ENCODE data around the gene TLL1. TPM values are rescaled to one million over a fixed set of nuclear protein-coding genes. Genes with fewer than 3 reads are reported as not detected.

Gene TLL1
- total RNA-seq, 1 experiment from 2014 or later, result 0.41 TPM

DNA sequence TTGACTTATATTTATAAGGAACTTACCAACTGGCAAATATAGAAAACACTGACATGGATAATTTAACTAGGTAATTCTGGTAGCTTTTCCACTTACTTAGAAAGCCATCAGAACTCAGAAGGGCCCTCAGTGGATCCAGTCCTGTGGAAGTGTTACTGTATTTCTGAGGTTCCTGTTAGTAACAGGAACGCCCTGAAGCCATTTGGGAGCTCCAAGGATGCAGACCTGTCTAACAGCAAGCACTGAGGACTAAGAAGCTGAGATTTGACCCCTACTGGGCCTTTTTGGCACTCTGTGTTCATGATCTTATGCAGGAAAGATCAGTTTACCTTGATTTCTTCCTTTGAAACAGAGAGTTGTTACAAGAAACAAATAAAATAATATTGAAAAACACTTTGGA, 46.0 kb upstream of the TLL1 start:
- TF ChIP-seq TCF7L2 (IDR thresholded peaks at IDR 0.05; ENCODE audit: low read depth, low read length), result no peak
- TF ChIP-seq CTCF (IDR thresholded peaks at IDR 0.05), result no peak
- TF ChIP-seq REST (IDR thresholded peaks at IDR 0.05; ENCODE audit: insufficient read depth in 1 of 2, low read depth in 2 of 2, low read length in 1 of 2), result no peak
- TF ChIP-seq SIN3A (IDR thresholded peaks at IDR 0.05; ENCODE audit: borderline replicate concordance, insufficient read depth, low read depth, low read length), result no peak
- TF ChIP-seq POLR2AphosphoS5 (IDR thresholded peaks at IDR 0.05; ENCODE audit: low read depth, low read length), result no peak
- Histone ChIP-seq H3K4me3 (ENCODE audit: low read depth in 2 of 2, low read length in 2 of 2) (no peak overlapping the region), H3K27me3 (ENCODE audit: control insufficient read depth, insufficient read depth, low read length) (no peaks in the 10 kb centered on the region), H3K4me1 (ENCODE audit: control insufficient read depth, insufficient read depth, low read length) (no peaks in the 10 kb centered on the region), H3K36me3 (ENCODE audit: control insufficient read depth, insufficient read depth, low read length) (no peaks in the 10 kb centered on the region), H3K27ac (ENCODE audit: low read length) (no peak overlapping the region), H3K9me3 (ENCODE audit: control insufficient read depth, insufficient read depth, low read depth, low read length) (no peaks in the 10 kb centered on the region)
- DNase-seq (ENCODE audit: low read depth, low spot score) (no peak), ATAC-seq (no peak)
- ChIA-PET POLR2A (no interaction called here), CTCF (no interaction called here)
- no TSS peak for BruUV-seq (replicated peaks)
- in situ Hi-C loops (cut with HindIII; ENCODE audit: low pct_unique_long_range_greater_than_20kb, low sequenced_read_pairs) (no loop called here), intact Hi-C loops (cut with micrococcal nuclease; ENCODE audit: unreplicated experiment) (no loop called here)

- H3K4me3 ChIP-seq (ENCODE audit: low read depth in 2 of 2, low read length in 2 of 2), result no peak overlapping the region
- DNase-seq (ENCODE audit: low read depth, low spot score), result no peak
- ATAC-seq, result no peak
- intact Hi-C loops (cut with micrococcal nuclease; ENCODE audit: unreplicated experiment), result no loop called here
- H3K9me3 ChIP-seq (ENCODE audit: control insufficient read depth, insufficient read depth, low read depth, low read length), result no peaks in the 10 kb centered on the region
- POLR2A ChIA-PET, result no interaction called here
- no peak overlapping the region for H3K27ac ChIP-seq (ENCODE audit: low read length)
- H3K36me3 ChIP-seq (ENCODE audit: control insufficient read depth, insufficient read depth, low read length), result no peaks in the 10 kb centered on the region
- in situ Hi-C loops (cut with HindIII; ENCODE audit: low pct_unique_long_range_greater_than_20kb, low sequenced_read_pairs), result no loop called here
- BruUV-seq (replicated peaks), result no TSS peak
- no peaks in the 10 kb centered on the region for H3K27me3 ChIP-seq (ENCODE audit: control insufficient read depth, insufficient read depth, low read length)
- TF ChIP-seq POLR2AphosphoS5 (IDR thresholded peaks at IDR 0.05; ENCODE audit: low read depth, low read length) (no peak), REST (IDR thresholded peaks at IDR 0.05; ENCODE audit: insufficient read depth in 1 of 2, low read depth in 2 of 2, low read length in 1 of 2) (no peak), TCF7L2 (IDR thresholded peaks at IDR 0.05; ENCODE audit: low read depth, low read length) (no peak), CTCF (IDR thresholded peaks at IDR 0.05) (no peak), SIN3A (IDR thresholded peaks at IDR 0.05; ENCODE audit: borderline replicate concordance, insufficient read depth, low read depth, low read length) (no peak)
- CTCF ChIA-PET, result no interaction called here
- no peaks in the 10 kb centered on the region for H3K4me1 ChIP-seq (ENCODE audit: control insufficient read depth, insufficient read depth, low read length)
These were observed 44.1 kb upstream of the TLL1 start for GRCh38 chr4:165828928-165829327.

Data from Panc1 (cell line).